ENCODE results near the gene NUP188. TPM values are rescaled to one million over a fixed set of nuclear protein-coding genes. Genes with fewer than 3 reads are reported as not detected.
A peak's percentile ranks its signal among the peaks of the same experiment; 100 is the strongest.

Gene NUP188
- total and polyA plus RNA-seq, 2 of the 13 experiments (the other 11 are each of a cell fraction or from before 2014, with no cell fraction given): 28.0 to 38.5 TPM

DNA sequence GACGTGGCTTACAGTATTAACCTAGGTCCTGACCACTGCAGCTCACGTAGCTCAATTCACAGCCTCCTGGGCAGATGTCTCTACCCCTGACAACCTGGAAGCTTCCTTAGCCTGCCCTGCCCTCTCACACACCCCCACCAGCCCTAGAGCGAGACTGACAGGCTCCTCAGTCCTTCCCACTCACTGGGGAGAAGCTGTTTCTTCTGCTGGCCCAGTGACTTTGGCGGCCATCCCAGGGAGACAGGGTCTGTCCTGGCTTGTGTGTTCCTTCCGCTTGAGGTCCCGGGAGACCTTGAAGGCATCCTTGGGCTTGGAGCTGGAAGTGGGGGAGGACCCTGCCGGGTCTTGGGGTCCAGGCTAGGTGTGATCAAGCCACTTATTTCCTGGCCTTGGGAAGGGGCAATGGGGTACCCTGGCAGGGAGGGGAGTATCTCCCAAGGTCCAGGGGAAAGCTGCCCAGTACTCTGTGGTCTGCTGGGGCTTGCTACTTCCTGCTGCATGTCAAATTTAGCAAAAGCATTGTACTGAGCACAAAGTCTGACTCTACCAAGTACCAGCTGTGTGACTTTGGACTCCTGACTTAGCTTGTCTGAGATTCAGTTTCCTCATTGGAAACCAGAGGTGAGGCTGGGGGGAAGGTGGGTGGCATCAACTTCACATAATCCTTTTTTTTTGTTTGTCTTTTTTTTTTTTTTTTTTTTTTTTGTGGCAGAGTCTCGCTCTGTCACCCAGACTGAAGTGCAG lies 90.8 kb downstream of the NUP188 start:
- DNase-seq (ENCODE audit: low spot score) (peak; percentile 62), ATAC-seq (peak; percentile 38), FAIRE-seq (peak; percentile 72)
- 19% methylated on average over 3 of the region's 8 CpGs for WGBS (ENCODE audit: low lambda C conversion rate)
- no peaks in the 10 kb centered on the region; a peak in 1 of 5 replicates for H3K27me3 ChIP-seq (ENCODE audit: control insufficient read depth in 1 of 2, insufficient read depth in 2 of 2, low read length in 2 of 2)
- peaks cover 3 to 14% of the 10 kb centered on the region in 2 experiments; a peak in 4 of 5 replicates for H3K36me3 ChIP-seq (replicated peaks in 1 of 2; ENCODE audit: control insufficient read depth in 1 of 2, insufficient read depth in 2 of 2, low read length in 2 of 2)
- H3K4me1 ChIP-seq (ENCODE audit: insufficient read depth, low read length): peaks cover 27% of the 10 kb centered on the region
- POLR2A ChIA-PET: interaction anchor here (1.0 to 2.5 kb wide), 3 partner anchors 10 to 220 kb away, joined by 3 to 13 read pairs (median 6); partner anchors contain the start of genes DOLPP1, ENDOG and SH3GLB2
- no peaks in the 10 kb centered on the region for H4K20me1 ChIP-seq (ENCODE audit: insufficient read depth, low read length)
- peak overlapping the region; percentile 44 for H3K27ac ChIP-seq (ENCODE audit: extremely low read length, insufficient read depth, low read length)
- in situ Hi-C loops (cut with HindIII; ENCODE audit: extremely low pct_ligation_motif_present, low pct_unique_long_range_greater_than_20kb) (no loop called here), intact Hi-C loops (cut with micrococcal nuclease; ENCODE audit: unreplicated experiment) (loop anchor here (5.0 kb wide), 1 partner anchor 44 kb away; the partner anchor contains the start of gene DOLPP1)
- CTCF ChIA-PET (ENCODE audit: low intra/inter-chr PET ratio, low total read pairs): no interaction called here
- H3K9ac ChIP-seq (ENCODE audit: insufficient read depth, low read depth, low read length): peak overlapping the region; percentile 67; the same call in 1 of the 2 replicates
- H2AFZ ChIP-seq (ENCODE audit: low read length): no peak overlapping the region
- H3K79me2 ChIP-seq (ENCODE audit: insufficient read depth, low read length): peaks cover 6% of the 10 kb centered on the region
- H3K4me3 ChIP-seq (replicated peaks in 1 of 3; ENCODE audit: insufficient read depth in 1 of 3, low read depth in 2 of 3, low read length in 3 of 3): peak overlapping the region; percentile 37 to 97 (median 73)
- BruUV-seq (replicated peaks): no TSS peak
- H3K4me2 ChIP-seq (ENCODE audit: low read depth, low read length): peak overlapping the region; percentile 94
- H3K9me3 ChIP-seq (ENCODE audit: low read length): no peaks in the 10 kb centered on the region
- TF ChIP-seq ZNF607 (CRISPR knock-in tag; IDR thresholded peaks at IDR 0.05; ENCODE audit: borderline replicate concordance) (no peak), MTF1 (CRISPR knock-in tag; IDR thresholded peaks at IDR 0.05) (no peak), NR2F2 (IDR thresholded peaks at IDR 0.05; ENCODE audit: borderline replicate concordance, low read depth) (no peak), EHMT2 (IDR thresholded peaks at IDR 0.05; ENCODE audit: borderline replicate concordance, low read depth, low read length) (no peak), EP300 (IDR thresholded peaks at IDR 0.05; ENCODE audit: low read depth in 2 of 2, low read length in 2 of 2) (peak in 1 of 2 experiments; percentile 29; a peak in 1 of 4 replicates), EP300 (CRISPR knock-in tag; IDR thresholded peaks at IDR 0.05; ENCODE audit: borderline replicate concordance) (no peak), TAF15 (IDR thresholded peaks at IDR 0.05; ENCODE audit: low read depth, low read length, poor library complexity, severe bottlenecking) (no peak), RELA (CRISPR knock-in tag; IDR thresholded peaks at IDR 0.05) (no peak), ZMYM3 (CRISPR knock-in tag; IDR thresholded peaks at IDR 0.05) (peak; percentile 36; the same call in 1 of the 2 replicates), YY1 (IDR thresholded peaks at IDR 0.05; ENCODE audit: insufficient read depth, insufficient replicate concordance, low read depth, low read length) (no peak), MTA1 (CRISPR knock-in tag; IDR thresholded peaks at IDR 0.05; ENCODE audit: borderline replicate concordance) (0 out of 2 replicates have a peak, but pooled peaks have one; percentile 13), ZNF12 (CRISPR knock-in tag; IDR thresholded peaks at IDR 0.05) (no peak), ZNF510 (CRISPR knock-in tag; IDR thresholded peaks at IDR 0.05; ENCODE audit: low read depth) (no peak), ZNF224 (CRISPR knock-in tag; IDR thresholded peaks at IDR 0.05) (no peak), POLR2A (IDR thresholded peaks at IDR 0.05; ENCODE audit: insufficient read depth in 1 of 2, low read depth in 2 of 2, low read length in 2 of 2) (no peak), ZNF124 (CRISPR knock-in tag; IDR thresholded peaks at IDR 0.05) (no peak), EEA1 (CRISPR knock-in tag; IDR thresholded peaks at IDR 0.05; ENCODE audit: borderline replicate concordance) (no peak), HNF4A (CRISPR knock-in tag; IDR thresholded peaks at IDR 0.05) (peak; percentile 87)
- TF ChIP-seq, protein P1, sequence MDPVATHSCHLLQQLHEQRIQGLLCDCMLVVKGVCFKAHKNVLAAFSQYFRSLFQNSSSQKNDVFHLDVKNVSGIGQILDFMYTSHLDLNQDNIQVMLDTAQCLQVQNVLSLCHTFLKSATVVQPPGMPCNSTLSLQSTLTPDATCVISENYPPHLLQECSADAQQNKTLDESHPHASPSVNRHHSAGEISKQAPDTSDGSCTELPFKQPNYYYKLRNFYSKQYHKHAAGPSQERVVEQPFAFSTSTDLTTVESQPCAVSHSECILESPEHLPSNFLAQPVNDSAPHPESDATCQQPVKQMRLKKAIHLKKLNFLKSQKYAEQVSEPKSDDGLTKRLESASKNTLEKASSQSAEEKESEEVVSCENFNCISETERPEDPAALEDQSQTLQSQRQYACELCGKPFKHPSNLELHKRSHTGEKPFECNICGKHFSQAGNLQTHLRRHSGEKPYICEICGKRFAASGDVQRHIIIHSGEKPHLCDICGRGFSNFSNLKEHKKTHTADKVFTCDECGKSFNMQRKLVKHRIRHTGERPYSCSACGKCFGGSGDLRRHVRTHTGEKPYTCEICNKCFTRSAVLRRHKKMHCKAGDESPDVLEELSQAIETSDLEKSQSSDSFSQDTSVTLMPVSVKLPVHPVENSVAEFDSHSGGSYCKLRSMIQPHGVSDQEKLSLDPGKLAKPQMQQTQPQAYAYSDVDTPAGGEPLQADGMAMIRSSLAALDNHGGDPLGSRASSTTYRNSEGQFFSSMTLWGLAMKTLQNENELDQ (CRISPR knock-in tag; IDR thresholded peaks at IDR 0.05; ENCODE audit: borderline replicate concordance): no peak
- TF ChIP-seq, protein P2, sequence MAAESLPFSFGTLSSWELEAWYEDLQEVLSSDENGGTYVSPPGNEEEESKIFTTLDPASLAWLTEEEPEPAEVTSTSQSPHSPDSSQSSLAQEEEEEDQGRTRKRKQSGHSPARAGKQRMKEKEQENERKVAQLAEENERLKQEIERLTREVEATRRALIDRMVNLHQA (CRISPR knock-in tag; IDR thresholded peaks at IDR 0.05): no peak
- TF ChIP-seq, protein P3, sequence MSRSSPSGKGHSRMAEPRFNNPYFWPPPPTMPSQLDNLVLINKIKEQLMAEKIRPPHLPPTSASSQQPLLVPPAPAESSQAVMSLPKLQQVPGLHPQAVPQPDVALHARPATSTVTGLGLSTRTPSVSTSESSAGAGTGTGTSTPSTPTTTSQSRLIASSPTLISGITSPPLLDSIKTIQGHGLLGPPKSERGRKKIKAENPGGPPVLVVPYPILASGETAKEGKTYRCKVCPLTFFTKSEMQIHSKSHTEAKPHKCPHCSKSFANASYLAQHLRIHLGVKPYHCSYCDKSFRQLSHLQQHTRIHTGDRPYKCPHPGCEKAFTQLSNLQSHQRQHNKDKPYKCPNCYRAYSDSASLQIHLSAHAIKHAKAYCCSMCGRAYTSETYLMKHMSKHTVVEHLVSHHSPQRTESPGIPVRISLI (CRISPR knock-in tag; IDR thresholded peaks at IDR 0.05; ENCODE audit: borderline replicate concordance): peak; percentile 59

All from HepG2 (cell line).